Measurements from ENCODE around the gene CSTA.

DNA sequence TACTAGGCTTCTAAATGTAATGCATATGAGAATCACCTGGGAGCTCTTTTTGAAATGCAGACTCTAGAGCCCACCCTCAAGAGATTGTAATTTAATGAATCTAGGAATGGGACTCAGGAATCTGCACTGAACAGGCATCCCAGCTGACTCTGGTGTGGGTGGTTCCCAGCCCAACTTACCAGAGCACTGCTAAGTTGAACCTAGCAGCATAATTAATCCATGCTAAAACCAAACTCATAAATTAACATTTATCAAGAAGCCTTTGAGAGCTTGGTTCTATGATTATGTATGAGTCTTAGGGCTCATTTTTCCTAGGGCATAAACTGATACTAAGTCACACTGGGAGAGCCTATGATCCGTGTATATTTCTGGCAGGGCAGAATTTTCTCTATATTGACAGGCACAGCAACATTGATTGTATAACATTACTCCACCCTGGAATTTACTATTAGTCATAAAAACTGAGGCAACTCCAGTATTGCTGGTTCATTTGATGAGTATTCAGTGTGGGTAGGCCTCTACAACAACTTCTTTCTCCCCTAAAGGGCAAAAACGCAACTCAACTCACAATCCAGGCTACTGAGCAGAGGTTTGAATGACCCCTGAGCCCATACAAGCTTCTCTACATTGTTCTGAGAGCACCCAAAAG lies 10.7 kb upstream of the CSTA start:
- TF ChIP-seq, protein P1, sequence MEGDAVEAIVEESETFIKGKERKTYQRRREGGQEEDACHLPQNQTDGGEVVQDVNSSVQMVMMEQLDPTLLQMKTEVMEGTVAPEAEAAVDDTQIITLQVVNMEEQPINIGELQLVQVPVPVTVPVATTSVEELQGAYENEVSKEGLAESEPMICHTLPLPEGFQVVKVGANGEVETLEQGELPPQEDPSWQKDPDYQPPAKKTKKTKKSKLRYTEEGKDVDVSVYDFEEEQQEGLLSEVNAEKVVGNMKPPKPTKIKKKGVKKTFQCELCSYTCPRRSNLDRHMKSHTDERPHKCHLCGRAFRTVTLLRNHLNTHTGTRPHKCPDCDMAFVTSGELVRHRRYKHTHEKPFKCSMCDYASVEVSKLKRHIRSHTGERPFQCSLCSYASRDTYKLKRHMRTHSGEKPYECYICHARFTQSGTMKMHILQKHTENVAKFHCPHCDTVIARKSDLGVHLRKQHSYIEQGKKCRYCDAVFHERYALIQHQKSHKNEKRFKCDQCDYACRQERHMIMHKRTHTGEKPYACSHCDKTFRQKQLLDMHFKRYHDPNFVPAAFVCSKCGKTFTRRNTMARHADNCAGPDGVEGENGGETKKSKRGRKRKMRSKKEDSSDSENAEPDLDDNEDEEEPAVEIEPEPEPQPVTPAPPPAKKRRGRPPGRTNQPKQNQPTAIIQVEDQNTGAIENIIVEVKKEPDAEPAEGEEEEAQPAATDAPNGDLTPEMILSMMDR (IDR thresholded peaks at IDR 0.05), result no peak
- TF ChIP-seq POLR2A (IDR thresholded peaks at IDR 0.05), result no peak

All from body of pancreas (tissue), 4 donors.